IPS DF 4.7 (cell line): ENCODE results near the gene PPP1CB.

Source experiments
- DNase-seq: peaks from one replicate; pipeline ENCODE4 v3.0.0-alpha.2; 2013; ENCODE audit warnings: low spot score; ENCODE audit errors: extremely low read depth

Gene PPP1CB

DNA sequence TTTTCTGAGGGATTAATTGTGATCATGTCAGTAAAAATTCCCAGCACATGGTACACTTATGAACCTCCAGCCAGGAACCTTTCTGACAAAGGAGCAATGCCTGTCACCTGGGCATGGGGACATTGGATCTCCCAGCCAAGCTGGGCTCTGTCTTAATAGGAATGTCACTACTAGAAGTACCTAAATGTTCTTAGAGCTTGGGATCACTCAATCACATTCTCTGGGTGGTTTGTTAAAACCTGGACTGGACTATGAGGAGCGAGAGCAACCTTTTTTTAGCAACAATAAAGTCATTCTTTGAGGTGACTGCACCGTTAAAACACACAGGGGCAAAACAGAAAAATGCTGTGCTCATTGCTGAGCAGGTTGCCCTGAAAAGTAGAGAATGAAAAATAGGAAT, 6.4 kb upstream of the PPP1CB start:
- no peak for DNase-seq

DNA sequence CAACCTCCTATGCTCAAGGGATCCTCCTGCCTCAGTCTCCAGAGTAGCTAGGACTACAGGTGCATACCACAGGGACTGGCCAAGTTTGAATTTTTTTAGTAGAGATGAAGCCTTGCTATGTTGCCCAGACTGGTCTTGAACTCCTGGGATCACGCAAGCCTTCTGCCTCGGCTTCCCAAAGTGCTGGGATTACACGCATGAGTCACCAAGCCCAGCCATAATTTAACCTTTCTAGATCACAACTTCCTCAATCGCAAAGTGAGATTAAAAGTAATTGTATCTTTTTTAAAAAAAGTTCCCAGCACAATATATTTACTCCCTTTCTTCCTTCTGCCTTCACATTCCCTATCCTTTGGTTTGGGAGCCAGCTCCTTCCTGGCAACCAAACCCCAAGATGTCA, 5.8 kb upstream of the PPP1CB start:
- DNase-seq = no peak

DNA sequence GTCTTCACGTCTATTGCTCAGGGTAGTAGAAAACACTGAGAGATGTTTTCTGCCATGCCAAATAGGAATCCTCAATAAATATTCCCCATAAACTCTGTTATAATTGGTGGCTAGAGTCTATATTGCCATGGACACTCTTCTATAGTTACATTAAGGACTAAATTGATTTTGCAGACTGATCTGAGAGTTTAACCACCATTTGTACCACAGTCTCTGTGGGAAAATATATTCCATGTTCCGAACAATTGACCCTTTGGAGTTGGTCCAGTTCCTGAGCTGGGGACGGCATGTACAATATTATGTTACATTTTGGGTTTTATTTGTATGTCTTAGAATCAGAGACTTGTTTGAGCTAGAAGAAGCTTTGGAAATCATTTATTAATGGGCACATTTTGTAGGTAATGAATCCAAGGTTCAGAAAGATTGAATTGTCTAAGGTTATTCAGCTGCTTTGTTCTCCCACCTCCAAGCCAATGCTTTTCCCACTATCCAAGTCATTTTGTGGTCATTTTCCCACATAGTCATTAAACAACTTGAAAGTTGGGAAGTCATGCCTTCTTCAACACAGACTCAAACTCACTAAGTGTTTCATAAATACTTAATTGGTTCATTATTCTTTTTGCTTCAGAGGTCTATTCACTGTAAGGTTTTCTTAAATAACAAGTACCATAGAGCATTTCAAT, 5.1 kb upstream of the PPP1CB start:
- DNase-seq = no peak

DNA sequence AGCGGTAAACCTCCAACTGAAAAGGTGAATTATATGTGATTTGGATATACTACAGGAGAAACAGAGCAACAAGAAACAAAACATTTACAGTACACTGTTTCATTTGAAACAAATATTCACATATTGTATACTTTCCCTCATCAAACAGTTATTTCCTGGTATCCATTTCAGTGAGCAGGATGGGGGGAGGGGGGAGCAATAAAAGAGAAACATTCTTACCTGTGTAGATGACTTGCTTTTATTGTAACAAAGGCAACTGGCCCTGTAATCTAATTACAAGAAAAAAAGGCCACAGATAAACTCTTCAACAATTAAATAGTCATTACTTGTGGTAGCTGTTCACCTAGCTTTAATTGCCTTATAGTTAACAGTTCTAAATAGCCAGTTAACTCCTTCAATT, 3.9 kb upstream of the PPP1CB start:
- DNase-seq = no peak

DNA sequence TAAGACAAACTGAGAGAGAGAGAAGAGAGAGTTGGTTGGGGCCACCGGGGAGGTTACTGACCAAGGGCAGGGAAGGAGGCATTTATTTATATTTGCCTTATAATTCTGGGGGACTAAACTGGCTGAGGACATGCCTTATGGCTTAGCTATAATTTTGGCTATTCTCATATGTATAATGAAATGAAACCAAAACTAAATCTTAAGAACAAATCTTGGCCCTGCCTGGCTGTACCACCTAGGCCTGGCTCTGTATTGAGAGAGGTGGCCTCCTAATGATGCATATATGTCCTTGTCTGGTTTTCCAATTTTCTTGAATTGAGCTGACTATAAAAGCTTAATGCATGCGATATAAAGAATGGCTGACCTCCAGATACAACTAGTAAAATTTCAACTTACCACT, 3.5 kb upstream of the PPP1CB start:
- no peak for DNase-seq

DNA sequence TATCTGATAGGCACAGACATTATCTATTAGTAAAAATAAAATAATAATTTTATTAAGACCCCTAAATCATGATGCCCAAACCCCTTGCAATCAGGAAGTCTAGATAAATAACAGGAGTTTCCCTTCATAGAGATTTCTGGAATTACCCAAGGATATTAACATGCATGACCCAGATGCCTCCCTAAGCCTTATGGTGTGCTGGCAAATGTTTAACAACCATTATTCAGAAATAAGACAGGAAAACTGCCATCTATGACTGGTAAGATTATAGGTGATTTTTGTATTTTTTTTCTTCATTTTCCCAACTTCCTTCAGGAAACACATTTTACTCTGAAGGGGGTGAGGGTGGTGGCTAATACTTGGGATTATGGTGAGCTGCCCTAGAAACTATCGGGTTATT, 2.7 kb upstream of the PPP1CB start:
- no peak for DNase-seq

DNA sequence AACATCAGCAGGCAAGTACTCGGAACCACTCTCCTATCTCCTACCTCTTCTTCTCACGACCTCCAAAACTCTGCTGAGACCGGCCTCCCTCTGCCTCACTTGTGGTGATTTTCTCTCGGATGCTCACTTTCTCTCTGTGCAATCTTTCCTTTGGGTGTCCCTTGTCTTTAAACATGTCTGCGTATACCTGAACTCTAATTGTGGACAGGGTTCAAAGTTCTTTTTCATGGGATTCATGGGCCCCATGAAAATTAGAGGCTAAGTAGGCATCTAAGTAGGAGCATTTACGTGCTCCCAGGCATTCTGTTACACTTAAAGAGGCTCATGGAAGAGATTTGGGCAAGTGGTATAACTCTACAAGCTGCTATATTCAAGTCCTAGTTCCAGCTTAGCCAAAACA, 2.1 kb upstream of the PPP1CB start:
- DNase-seq = no peak

DNA sequence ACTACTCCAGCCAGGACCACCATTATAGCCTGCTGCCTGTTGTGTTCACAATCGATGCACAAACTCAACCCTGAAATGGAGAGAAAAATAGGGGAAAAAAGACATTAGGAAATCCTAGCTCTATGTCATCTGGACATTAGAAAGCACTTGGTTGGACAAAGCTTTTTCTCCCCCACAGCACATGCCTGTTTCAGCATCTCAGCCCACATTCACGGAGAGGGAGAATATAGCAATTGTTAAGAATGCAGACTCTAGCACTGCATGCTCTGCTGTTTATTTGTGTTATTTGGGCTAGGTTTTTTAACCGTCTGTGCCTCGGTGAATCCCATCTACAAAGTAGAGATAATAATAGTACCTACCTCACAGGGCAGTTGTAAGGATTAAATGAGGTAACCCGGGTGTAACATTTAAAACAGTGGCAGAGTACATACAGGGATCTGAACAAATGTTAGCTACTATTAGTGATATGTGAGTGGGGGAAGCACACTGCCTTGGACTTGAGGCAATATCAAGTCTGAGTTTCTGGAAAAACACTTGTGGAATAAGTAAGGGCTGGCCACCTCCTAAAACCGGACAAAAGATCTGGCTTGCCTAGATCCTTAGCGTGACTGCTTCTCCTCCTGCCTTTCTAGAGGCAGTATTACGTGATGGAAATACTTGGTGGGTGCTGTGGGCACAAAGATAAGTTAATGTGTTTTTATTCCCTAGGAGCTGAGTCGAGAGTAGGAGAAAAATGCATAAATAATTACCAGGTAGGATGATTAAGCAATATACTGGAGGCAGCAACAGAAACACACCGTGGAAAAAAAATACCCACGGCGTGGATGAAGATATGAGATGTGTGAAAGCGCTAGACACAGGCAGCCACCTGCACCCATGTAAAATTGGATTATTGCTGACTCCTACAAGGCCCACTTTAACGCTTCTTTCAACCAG, 1.0 kb upstream of the PPP1CB start:
- no peak for DNase-seq

DNA sequence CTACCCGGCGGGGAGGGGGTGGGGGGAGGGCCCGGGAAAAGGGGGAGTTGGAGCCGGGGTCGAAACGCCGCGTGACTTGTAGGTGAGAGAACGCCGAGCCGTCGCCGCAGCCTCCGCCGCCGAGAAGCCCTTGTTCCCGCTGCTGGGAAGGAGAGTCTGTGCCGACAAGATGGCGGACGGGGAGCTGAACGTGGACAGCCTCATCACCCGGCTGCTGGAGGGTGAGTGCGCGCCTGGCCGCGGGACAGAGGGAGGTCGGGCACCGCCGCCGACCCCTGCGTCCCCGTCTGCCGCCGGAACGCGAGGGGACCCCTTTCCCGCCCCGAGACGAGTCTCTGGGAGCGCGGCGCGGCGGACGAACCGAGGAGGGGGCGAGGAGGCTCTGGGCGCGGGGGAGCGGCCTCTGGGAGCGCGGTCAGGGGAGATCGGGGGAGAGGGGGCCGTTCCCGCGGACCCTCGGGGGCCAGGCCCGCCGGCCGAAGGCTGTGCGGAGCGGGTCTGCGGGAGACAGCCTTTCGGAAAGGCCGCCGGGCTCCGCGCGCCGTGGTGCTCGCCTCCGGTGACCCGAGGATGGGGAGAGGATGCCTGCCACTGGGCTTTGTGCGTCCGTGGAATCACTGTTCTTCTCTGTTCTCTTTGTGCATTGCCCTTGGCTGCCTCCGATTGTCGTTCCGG, 463 bp downstream of the PPP1CB start:
- no peak for DNase-seq

DNA sequence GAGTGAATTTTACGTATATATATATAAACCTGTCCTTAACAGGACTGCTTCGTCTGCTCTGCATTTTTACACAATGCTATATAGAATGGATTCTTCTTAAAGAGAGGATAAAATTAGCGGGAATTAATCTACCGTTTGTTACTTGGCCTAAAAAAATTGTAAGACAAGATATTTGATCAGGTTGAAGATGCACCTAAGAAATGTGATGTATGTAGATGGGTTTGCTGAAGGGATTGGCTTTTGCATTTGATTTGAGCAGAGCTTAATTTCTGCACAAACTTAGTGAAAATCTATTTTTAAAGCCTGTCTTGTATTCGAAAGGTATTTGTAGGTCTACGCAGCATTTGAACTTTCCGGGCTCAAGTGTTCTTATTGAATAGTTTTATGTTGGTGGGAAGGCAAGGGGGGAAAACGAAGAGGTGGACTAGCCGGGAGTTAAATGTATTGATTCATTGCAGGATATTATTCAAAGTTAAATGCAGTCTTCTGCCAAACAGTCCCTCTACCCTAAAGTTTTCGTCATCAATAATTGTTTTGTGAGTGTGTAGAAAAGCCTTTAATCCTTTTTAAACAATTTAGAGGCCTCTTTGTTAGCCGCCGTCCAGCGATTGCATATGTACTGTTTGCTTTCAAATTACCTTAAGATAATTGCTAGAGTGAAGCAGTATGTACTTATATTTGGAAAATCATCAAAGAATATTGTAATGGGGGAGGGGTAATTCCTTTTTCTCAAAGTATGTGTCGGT, 1.2 kb downstream of the PPP1CB start:
- no peak for DNase-seq

DNA sequence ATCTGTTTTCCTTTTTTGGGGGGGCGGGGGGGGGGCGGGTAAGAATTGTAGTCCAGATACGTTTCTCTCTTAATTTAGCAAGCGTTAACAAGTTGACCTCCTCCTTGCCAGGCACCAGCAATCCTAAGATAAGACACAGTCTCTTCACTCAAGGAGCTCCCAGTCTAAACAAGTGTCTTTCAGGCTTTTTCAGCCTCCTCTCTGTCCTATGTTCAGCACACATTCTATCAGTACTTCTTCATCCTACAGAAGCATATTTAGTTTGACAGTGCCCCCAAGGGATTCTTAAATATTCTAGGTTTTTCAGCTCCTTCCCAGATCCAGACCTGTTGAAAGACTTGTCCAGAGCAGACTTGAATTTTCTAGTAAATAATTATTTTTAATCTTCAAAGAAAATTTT, 2.7 kb downstream of the PPP1CB start:
- DNase-seq = no peak

DNA sequence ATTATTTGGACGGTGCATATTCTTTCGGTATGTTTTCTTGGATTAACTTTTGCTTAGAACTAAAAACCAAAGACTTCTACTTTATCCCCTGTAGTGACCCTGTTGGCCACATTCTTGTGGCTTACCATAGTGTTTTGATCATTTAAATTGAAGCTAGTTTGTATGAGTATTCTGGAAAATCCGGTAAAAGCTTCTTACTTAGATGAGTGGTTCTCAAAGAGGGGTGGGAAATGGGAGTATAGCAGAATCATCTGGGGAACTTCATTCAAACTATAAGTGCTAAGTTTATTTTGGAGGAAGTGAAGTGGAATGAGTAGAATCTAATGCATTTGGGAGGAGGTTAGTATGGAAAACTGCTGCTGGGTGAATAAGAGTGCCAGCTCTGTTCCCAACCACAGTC, 3.8 kb downstream of the PPP1CB start:
- DNase-seq = no peak

DNA sequence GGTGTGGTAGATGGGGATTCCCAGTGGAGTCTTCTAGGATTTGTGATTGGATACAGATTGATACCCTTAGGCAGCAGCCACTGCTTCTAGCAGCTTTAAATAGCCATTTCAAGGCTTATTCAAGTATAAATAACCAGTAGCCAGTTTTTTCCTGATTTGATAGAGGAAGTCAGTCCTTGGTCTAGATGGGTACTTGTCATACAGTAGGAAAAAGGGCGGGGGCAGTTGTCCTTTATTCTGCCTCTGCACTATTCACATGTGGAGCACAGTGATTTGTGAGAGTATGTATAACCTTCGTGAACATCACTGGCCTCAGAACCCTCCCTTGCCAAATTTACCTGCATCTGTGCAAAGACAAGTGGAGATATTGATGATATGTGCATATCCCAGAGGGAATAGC, 6.8 kb downstream of the PPP1CB start:
- no peak for DNase-seq

DNA sequence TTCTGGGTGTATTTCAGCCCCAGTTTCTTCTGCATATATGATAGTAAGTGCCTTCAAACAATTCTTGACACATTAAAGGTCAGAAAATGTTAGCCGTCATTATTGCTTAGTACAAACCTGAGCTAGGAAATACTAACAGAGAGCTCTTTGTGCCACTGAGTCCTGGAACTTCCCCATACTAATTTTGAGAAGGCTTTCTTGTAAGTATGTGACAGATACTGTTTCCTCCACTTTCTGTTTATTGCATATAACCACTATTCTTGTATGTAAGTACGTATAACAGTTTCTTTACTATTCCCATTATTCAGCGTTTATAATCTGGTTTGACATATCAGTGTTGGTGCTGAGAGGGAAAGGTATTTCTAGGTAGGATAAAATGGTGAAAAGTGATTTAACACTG, 9.8 kb downstream of the PPP1CB start:
- no peak for DNase-seq

DNA sequence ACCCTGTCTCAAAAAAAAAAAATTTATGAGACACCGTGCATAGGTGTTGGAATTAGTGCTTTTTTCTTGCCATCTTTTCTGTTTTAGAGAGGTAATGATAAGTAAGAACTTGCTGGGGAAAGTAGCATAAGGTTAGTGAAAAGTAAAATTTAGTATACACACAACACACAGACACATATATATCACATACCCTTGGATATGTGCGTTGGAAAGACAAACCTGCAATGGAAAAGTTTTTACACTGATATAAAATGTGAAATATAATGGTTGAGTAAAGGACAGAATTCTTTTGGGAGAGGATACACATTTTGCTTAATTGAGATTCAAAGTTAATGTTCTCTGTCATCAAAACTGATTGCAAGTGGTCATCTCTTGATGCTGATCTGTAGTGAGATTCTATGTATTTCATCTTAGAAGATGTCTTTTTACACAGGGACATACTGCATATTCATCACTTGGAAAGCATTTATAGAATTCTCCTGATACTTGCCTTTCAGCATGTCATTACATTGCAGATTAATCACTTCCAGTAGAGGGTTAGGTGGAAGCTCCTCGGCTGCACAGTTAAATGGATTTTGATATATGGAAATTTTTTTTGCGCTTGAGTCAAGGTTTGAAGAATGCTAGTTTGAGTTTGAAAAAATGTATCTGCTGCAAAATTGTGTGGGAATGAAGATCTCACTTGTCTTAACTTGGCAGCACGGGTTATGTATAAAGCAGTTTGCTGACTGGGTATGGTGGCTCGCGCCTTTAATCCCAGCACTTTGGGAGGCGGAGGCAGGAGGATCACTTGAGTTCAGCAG, 13.5 kb downstream of the PPP1CB start:
- no peak for DNase-seq

DNA sequence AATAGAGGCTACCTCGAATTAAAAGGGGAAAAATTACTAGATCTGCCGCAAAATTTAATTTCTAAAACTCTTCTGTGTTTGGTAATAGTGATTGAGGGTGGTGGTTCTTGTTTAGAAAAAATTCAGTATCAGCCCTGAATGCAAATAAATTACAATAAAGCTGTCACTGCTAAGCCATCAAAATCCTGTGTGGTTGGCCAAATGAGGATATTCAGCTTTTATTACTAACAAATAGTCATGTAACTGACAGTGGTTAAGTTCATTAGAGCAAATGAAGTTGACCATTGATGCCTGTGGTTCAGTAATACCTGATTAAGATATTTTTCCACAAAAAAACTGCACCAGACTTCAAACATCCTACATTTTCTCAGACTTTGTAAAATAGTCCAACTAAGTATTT, 14.4 kb downstream of the PPP1CB start:
- no peak for DNase-seq

DNA sequence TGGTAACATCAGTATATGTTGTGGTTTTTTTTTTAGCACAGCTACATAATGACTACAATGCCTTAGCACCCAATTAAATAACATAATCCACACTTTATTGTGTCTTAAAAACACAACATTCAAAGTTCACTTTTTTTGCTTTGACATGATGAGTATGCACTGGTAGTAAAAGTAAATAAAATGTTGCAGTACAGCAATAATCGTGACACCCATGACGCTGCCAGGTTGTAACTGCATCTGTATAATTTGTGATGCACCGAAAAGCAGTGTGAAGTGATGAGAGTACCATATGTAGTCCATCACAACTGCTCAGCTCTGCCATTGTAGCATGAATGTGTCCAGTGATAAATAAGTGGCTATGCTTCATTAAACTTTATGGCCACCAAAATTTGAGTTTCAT, 15.7 kb downstream of the PPP1CB start:
- DNase-seq = no peak

DNA sequence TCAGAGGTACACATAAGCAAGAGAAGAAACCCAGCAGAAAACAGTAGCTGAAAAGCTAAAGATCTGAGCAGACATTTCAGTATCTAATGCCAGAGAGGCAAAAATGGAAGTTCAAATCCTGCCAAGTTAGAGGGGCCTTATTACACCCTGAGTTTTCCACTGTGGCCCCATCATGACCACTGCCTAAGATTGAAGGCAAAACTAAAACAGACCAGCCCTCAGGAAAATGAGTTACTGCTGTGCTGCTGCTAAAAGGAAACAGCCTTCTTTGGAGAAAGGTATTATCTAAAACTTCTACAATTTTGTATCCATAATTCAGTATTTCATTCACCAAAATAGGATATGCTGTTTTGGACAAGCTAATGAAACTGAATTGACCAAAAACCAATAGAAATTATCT, 16.8 kb downstream of the PPP1CB start:
- DNase-seq = no peak

DNA sequence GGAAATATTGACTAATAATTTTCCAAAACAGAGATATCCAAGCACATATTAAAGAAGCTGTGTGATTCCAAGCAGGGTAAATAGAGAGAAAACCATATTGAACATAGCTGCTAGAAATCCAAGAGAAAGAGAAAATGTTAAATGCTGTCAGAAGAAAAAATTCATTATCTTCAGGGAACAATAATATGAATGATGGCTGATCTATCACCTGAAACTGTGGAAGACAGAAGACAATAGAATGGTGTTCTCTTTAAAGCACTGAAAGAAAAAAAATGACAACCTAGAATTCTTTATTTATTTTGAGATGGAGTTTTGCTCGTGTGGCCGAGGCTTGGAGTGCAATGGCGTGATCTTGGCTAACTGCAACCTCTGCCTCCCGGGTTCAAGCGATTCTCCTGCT, 17.3 kb downstream of the PPP1CB start:
- DNase-seq = no peak

DNA sequence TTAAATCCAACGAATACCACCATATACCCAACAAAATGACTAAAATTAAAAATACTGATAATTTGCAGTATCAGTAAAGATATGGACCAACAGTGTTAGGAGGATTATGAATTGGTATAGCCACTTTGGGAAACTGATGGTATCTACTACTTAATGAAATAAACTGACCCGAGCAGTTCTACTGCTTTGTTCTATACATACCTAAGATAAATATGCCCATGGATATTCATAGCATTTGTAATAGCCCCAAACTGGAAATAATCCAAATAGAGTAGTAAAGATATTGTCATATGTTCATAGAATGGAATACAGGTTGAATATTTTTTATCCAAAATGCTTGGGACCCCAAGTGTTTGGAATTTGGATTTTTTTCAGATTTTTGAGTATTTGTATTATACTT, 20.7 kb downstream of the PPP1CB start:
- no peak for DNase-seq

DNA sequence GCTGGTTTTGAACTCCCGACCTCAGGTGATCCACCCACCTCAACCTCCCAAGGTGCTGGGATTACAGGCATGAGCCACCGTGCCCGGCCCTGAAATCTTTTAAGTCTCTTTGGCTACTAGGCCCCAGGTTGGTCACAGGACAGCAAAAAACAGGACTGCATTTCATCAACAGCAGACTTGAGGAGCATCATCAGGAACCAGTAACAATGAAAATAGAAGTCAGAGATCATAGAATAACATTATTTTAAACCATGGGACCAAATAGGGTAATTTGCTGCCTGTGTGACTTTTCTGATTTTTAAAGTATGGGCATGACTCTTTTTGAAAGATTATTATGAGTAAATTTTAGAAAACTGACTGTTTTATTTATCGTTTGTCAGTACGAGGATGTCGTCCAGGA, 24.8 kb downstream of the PPP1CB start:
- DNase-seq = no peak
